ENCODE data around the gene CCDC88A. TPM values are rescaled to one million over a fixed set of nuclear protein-coding genes. Genes with fewer than 3 reads are reported as not detected.

The CCDC88A gene
- total RNA-seq, 2 donors from 2014 or later: 49.0 to 50.4 TPM

- TF ChIP-seq POLR2A (IDR thresholded peaks at IDR 0.05) (no peak), CTCF (IDR thresholded peaks at IDR 0.05) (no peak)
- Histone ChIP-seq H3K36me3 (replicated peaks in 1 of 2; ENCODE audit: insufficient read depth in 1 of 2, low read depth in 2 of 2) (no peaks in the 10 kb centered on the region), H3K4me3 (no peak overlapping the region), H3K27ac (no peak overlapping the region), H3K9me3 (no peaks in the 10 kb centered on the region), H3K27me3 (no peaks in the 10 kb centered on the region), H3K4me1 (no peaks in the 10 kb centered on the region)
- ATAC-seq (no peak), DNase-seq (no peak)
- WGBS, 2 donors: 69 to 73% methylated on average over 5 of the region's 5 CpGs
- intact Hi-C loops (cut with DNase I): no loop called here
These were observed 11.4 kb downstream of the CCDC88A start for GRCh38 chr2:55408098-55408882.

GRCh38 chr2:55405116-55405515, 14.5 kb downstream of the CCDC88A start:
- no peaks in the 10 kb centered on the region for H3K27me3 ChIP-seq
- no peak overlapping the region for H3K27ac ChIP-seq
- ATAC-seq (no peak), DNase-seq (no peak)
- H3K4me1 ChIP-seq: no peaks in the 10 kb centered on the region
- H3K4me3 ChIP-seq: no peak overlapping the region
- no peaks in the 10 kb centered on the region for H3K36me3 ChIP-seq (replicated peaks in 1 of 2; ENCODE audit: insufficient read depth in 1 of 2, low read depth in 2 of 2)
- intact Hi-C loops (cut with DNase I): no loop called here
- 92 to 97% methylated on average over 2 of the region's 2 CpGs for WGBS, 2 donors
- H3K9me3 ChIP-seq: no peaks in the 10 kb centered on the region
- TF ChIP-seq CTCF (IDR thresholded peaks at IDR 0.05) (no peak), POLR2A (IDR thresholded peaks at IDR 0.05) (no peak)

GRCh38 chr2:55403256-55403998, 16.2 kb downstream of the CCDC88A start:
- no peak for DNase-seq
- no peak for ATAC-seq
- no peak for TF ChIP-seq POLR2A (IDR thresholded peaks at IDR 0.05)
- no peak for TF ChIP-seq CTCF (IDR thresholded peaks at IDR 0.05)
- no peaks in the 10 kb centered on the region for H3K27me3 ChIP-seq
- 80 to 94% methylated on average over 4 of the region's 4 CpGs for WGBS, 2 donors
- no peak overlapping the region for H3K27ac ChIP-seq
- no peaks in the 10 kb centered on the region for H3K4me1 ChIP-seq
- no peaks in the 10 kb centered on the region for H3K9me3 ChIP-seq
- no peak overlapping the region for H3K4me3 ChIP-seq
- intact Hi-C loops (cut with DNase I): no loop called here
- no peaks in the 10 kb centered on the region for H3K36me3 ChIP-seq (replicated peaks in 1 of 2; ENCODE audit: insufficient read depth in 1 of 2, low read depth in 2 of 2)

GRCh38 chr2:55401124-55401523, 18.5 kb downstream of the CCDC88A start:
- ATAC-seq: no peak

More at GRCh38 chr2:55401124-55401523, 18.5 kb downstream of the CCDC88A start:
- 90 to 100% methylated on average over 1 of the region's 1 CpG for WGBS, 2 donors
- no peaks in the 10 kb centered on the region for H3K36me3 ChIP-seq (replicated peaks in 1 of 2; ENCODE audit: insufficient read depth in 1 of 2, low read depth in 2 of 2)
- no peaks in the 10 kb centered on the region for H3K27me3 ChIP-seq
- no peak overlapping the region for H3K4me3 ChIP-seq
- no peak for DNase-seq
- TF ChIP-seq CTCF (IDR thresholded peaks at IDR 0.05) (no peak), POLR2A (IDR thresholded peaks at IDR 0.05) (no peak)
- no peaks in the 10 kb centered on the region for H3K4me1 ChIP-seq
- no peaks in the 10 kb centered on the region for H3K9me3 ChIP-seq
- intact Hi-C loops (cut with DNase I): no loop called here
- no peak overlapping the region for H3K27ac ChIP-seq

Measured in body of pancreas (tissue), 4 donors.